ENCODE results near the gene VPS16. TPM values are rescaled to one million over a fixed set of nuclear protein-coding genes. Genes with fewer than 3 reads are reported as not detected.

VPS16 gene
- total and polyA plus RNA-seq, 11 donors = 13.9 to 28.6 (median 19.7) TPM

DNA sequence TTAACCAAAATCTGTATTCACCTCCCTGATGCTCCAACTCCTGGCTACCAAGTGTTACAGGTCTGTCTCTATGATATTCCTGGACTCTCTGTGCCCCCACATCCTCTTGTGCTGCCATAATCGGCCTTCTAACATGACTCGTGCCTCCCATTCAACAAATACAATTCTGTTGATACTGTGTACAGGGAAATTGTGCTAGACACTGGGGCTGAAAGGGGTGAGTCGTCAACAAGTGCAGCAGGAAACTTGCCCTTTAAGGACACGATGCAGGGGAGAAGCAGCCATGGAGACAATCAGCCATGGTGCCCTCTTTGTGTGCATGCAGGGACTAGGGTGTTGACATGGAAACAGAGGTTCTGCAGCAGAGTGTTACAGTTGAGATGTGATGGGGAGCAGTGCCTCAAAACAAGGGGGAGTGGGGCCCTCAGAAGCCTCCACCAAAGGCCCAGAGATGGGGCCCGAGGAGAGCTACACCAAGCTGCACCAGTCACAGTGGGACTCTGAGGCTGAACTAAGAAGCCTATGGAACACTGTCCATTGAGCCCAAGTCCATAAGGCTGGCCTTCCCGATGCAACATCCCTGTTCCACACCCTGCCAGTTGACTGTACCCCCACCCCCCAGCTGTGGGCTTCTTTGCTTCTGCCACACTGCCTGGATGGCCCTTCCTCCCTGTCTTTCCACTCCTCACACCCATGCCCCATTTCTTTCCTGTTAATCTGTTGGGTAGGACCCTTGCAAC, 3.2 kb upstream of the VPS16 start:
- ATAC-seq = no peak
- 79 to 93% (median 89%) methylated on average over 6 of the region's 6 CpGs for WGBS, 4 donors
- no peak overlapping the region for H3K27ac ChIP-seq
- intact Hi-C loops (cut with DNase I) = loop anchor here in 2 of 10 donors (5.0 kb wide), 2 partner anchors 85 to 175 kb away; partner anchors contain the start of gene IDH3B (in 1 of the 2)
- H3K9me3 ChIP-seq = no peaks in the 10 kb centered on the region
- no peak overlapping the region for H3K4me3 ChIP-seq
- no peaks in the 10 kb centered on the region for H3K27me3 ChIP-seq
- peaks cover 0 to 6% (median 0%) of the 10 kb centered on the region in 9 donors for H3K36me3 ChIP-seq
- TF ChIP-seq, protein P1, sequence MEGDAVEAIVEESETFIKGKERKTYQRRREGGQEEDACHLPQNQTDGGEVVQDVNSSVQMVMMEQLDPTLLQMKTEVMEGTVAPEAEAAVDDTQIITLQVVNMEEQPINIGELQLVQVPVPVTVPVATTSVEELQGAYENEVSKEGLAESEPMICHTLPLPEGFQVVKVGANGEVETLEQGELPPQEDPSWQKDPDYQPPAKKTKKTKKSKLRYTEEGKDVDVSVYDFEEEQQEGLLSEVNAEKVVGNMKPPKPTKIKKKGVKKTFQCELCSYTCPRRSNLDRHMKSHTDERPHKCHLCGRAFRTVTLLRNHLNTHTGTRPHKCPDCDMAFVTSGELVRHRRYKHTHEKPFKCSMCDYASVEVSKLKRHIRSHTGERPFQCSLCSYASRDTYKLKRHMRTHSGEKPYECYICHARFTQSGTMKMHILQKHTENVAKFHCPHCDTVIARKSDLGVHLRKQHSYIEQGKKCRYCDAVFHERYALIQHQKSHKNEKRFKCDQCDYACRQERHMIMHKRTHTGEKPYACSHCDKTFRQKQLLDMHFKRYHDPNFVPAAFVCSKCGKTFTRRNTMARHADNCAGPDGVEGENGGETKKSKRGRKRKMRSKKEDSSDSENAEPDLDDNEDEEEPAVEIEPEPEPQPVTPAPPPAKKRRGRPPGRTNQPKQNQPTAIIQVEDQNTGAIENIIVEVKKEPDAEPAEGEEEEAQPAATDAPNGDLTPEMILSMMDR (IDR thresholded peaks at IDR 0.05) = no peak
- no peak for TF ChIP-seq POLR2A (IDR thresholded peaks at IDR 0.05)
- DNase-seq = no peak
- H3K4me1 ChIP-seq = peaks cover 0 to 39% (median 15%) of the 10 kb centered on the region in 12 donors

DNA sequence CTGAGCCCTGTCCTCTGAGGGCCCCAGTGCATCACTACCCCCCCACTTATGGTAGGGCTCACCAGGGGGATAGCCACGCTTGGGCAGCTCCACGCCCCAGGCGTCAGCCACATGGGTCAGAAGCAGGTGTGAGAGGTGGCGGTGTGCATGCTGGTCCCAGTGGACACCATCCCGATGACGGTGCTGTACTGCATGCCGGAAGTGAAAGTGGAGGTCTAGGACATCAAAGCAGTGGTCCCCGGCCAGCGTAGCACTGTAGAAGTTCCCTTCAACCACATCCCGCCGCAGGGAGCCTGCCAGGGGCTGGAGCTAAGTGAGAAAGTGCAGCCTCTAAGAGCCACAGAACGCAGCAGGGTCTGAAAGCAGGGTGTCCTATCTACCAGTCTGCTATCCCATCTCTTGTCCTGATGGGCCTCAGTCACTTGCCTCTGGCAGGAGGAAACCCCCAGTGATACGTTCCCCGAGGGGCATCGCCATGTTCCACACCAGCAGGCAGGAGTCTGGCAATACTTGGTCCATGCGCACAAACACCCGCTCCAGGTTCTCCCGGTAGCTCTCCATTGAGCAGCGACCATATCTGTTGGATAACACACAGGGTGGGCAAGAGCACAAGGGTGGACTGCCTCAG, 2.3 kb upstream of the VPS16 start:
- WGBS, 4 donors = 96 to 97% (median 97%) methylated on average over 12 to 19 of the region's 19 CpGs
- no peak overlapping the region for H3K27ac ChIP-seq
- H3K27me3 ChIP-seq = no peaks in the 10 kb centered on the region
- peaks cover 0 to 8% (median 0%) of the 10 kb centered on the region in 9 donors for H3K36me3 ChIP-seq
- H3K9me3 ChIP-seq = no peaks in the 10 kb centered on the region
- intact Hi-C loops (cut with DNase I) = loop anchor here in 2 of 10 donors (5.0 kb wide), 2 partner anchors 86 to 176 kb away; partner anchors contain the start of gene IDH3B (in 1 of the 2)
- ATAC-seq (no peak), DNase-seq (no peak)
- TF ChIP-seq, protein P1 (IDR thresholded peaks at IDR 0.05) = no peak
- no peak for TF ChIP-seq POLR2A (IDR thresholded peaks at IDR 0.05)
- no peak overlapping the region for H3K4me3 ChIP-seq
- peaks cover 0 to 37% (median 15%) of the 10 kb centered on the region in 12 donors for H3K4me1 ChIP-seq

DNA sequence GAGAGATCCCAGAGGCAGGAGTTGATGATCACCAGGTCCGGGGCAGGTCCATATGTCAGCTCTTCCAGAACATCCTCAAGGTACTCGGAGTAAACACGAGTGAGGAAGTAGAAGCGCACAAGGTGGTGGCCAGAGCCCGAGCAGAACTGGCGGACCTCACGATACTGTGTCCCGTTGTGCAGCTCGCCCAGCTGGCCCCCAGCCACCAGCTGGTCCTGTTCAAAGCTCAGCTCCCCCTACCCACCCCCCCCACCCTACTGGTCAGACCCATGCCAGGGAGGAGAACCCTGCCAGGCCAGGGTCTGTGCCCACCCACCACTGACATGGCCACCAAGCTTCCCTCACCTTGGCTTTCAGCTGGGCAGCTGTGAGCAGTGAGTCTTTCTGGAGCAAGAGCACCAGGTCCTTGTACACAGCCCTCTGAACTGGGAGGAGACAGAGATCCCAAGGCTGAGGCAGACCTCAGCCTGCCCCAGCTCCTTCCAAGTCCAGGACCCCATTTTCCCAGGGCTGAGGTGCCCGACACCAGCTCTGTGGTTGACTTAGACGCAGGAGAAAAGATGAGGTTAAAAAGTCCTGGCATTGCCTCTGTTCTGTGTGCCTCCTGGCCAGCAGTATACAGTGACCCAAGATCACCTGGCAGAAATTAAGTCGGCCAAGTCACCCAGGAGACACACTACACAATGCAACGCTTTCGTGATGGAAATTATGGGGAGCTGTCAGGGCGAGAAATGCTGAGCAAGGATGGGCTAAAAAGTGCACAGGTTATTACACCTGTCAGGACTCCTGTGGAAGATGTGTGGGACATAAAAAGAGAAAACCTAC, 1.5 kb upstream of the VPS16 start:
- ATAC-seq (no peak), DNase-seq (no peak)
- WGBS, 4 donors = 92 to 95% (median 94%) methylated on average over 15 of the region's 15 CpGs
- H3K27me3 ChIP-seq = no peaks in the 10 kb centered on the region
- intact Hi-C loops (cut with DNase I) = loop anchor here in 2 of 10 donors (5.0 kb wide), 2 partner anchors 87 to 177 kb away; partner anchors contain the start of gene IDH3B (in 1 of the 2)
- TF ChIP-seq POLR2A (IDR thresholded peaks at IDR 0.05) = no peak
- TF ChIP-seq, protein P1 (IDR thresholded peaks at IDR 0.05) = no peak
- H3K4me1 ChIP-seq = peaks cover 0 to 29% (median 15%) of the 10 kb centered on the region in 12 donors
- peaks cover 0 to 13% (median 0%) of the 10 kb centered on the region in 9 donors for H3K36me3 ChIP-seq
- H3K4me3 ChIP-seq = peak overlapping the region in 1 of 12 donors; percentile 92
- H3K9me3 ChIP-seq = no peaks in the 10 kb centered on the region
- no peak overlapping the region for H3K27ac ChIP-seq

Measured in heart left ventricle (tissue), 16 donors.